ENCODE measurements around the gene ZNF25. TPM values are rescaled to one million over a fixed set of nuclear protein-coding genes. Genes with fewer than 3 reads are reported as not detected.

The ZNF25 gene
- total RNA-seq, 1 donor from 2014 or later: 9.0 TPM

GRCh38 chr10:37976880-37977203 lies 395 bp upstream of the ZNF25 start:
- Mint-ChIP-seq H3K4me1 (ENCODE audit: low read depth) (peaks cover 19% of the 10 kb centered on the region), H3K27ac (peak overlapping the region; percentile 97), H3K9me3 (peaks cover 16% of the 10 kb centered on the region), H3K27me3 (ENCODE audit: low read depth) (no peaks in the 10 kb centered on the region), H3K36me3 (ENCODE audit: low read depth) (peaks cover 31% of the 10 kb centered on the region), H3K4me3 (ENCODE audit: low read depth) (peak overlapping the region; percentile 91)
- intact Hi-C loops (cut with micrococcal nuclease): loop anchor here (1.0 to 10.0 kb wide), 5 partner anchors 34 to 426 kb away; partner anchors contain the start of genes ZNF248 and ZNF37A
- DNase-seq (ENCODE audit: low spot score): no peak

- Mint-ChIP-seq H3K4me3 (ENCODE audit: low read depth) (peak overlapping the region; percentile 91), H3K27me3 (ENCODE audit: low read depth) (no peaks in the 10 kb centered on the region), H3K27ac (peak overlapping the region; percentile 97), H3K4me1 (ENCODE audit: low read depth) (peaks cover 19% of the 10 kb centered on the region), H3K36me3 (ENCODE audit: low read depth) (peaks cover 42% of the 10 kb centered on the region), H3K9me3 (peaks cover 16% of the 10 kb centered on the region)
- no peak for DNase-seq (ENCODE audit: low spot score)
- intact Hi-C loops (cut with micrococcal nuclease): loop anchor here (10.0 kb wide), 1 partner anchor 389 kb away; no protein-coding TSS in a partner anchor
Measured at GRCh38 chr10:37975401-37975991, 951 bp downstream of the ZNF25 start.

- intact Hi-C loops (cut with micrococcal nuclease): loop anchor here (10.0 kb wide), 1 partner anchor 392 kb away; no protein-coding TSS in a partner anchor
- Mint-ChIP-seq H3K27me3 (ENCODE audit: low read depth) (no peaks in the 10 kb centered on the region), H3K36me3 (ENCODE audit: low read depth) (peaks cover 67% of the 10 kb centered on the region), H3K9me3 (peaks cover 24% of the 10 kb centered on the region), H3K4me3 (ENCODE audit: low read depth) (no peak overlapping the region), H3K4me1 (ENCODE audit: low read depth) (peaks cover 19% of the 10 kb centered on the region), H3K27ac (no peak overlapping the region)
- no peak for DNase-seq (ENCODE audit: low spot score)
Measured at GRCh38 chr10:37972396-37972795, 4.1 kb downstream of the ZNF25 start.

GRCh38 chr10:37965006-37965405 lies 11.4 kb downstream of the ZNF25 start:
- intact Hi-C loops (cut with micrococcal nuclease): no loop called here
- H3K27me3 Mint-ChIP-seq (ENCODE audit: low read depth): no peaks in the 10 kb centered on the region
- H3K27ac Mint-ChIP-seq: no peak overlapping the region
- DNase-seq (ENCODE audit: low spot score): no peak
- H3K4me1 Mint-ChIP-seq (ENCODE audit: low read depth): no peaks in the 10 kb centered on the region
- peaks cover 69% of the 10 kb centered on the region for H3K36me3 Mint-ChIP-seq (ENCODE audit: low read depth)
- H3K4me3 Mint-ChIP-seq (ENCODE audit: low read depth): no peak overlapping the region
- peaks cover 49% of the 10 kb centered on the region for H3K9me3 Mint-ChIP-seq

GRCh38 chr10:37960591-37961137 lies 15.8 kb downstream of the ZNF25 start:
- Mint-ChIP-seq H3K4me1 (ENCODE audit: low read depth) (no peaks in the 10 kb centered on the region), H3K4me3 (ENCODE audit: low read depth) (no peak overlapping the region), H3K9me3 (peaks cover 39% of the 10 kb centered on the region), H3K27me3 (ENCODE audit: low read depth) (no peaks in the 10 kb centered on the region), H3K36me3 (ENCODE audit: low read depth) (peaks cover 64% of the 10 kb centered on the region), H3K27ac (no peak overlapping the region)
- DNase-seq (ENCODE audit: low spot score): no peak
- intact Hi-C loops (cut with micrococcal nuclease): no loop called here

- no peaks in the 10 kb centered on the region for H3K27me3 Mint-ChIP-seq (ENCODE audit: low read depth)
- no peak overlapping the region for H3K27ac Mint-ChIP-seq
- DNase-seq (ENCODE audit: low spot score): no peak
- H3K4me1 Mint-ChIP-seq (ENCODE audit: low read depth): no peaks in the 10 kb centered on the region
- intact Hi-C loops (cut with micrococcal nuclease): no loop called here
- no peak overlapping the region for H3K4me3 Mint-ChIP-seq (ENCODE audit: low read depth)
- peaks cover 46% of the 10 kb centered on the region for H3K9me3 Mint-ChIP-seq
- H3K36me3 Mint-ChIP-seq (ENCODE audit: low read depth): peaks cover 73% of the 10 kb centered on the region
Measured at GRCh38 chr10:37957841-37958240, 18.6 kb downstream of the ZNF25 start.

GRCh38 chr10:37952926-37953325 lies 23.5 kb downstream of the ZNF25 start:
- Mint-ChIP-seq H3K27me3 (ENCODE audit: low read depth) (no peaks in the 10 kb centered on the region), H3K36me3 (ENCODE audit: low read depth) (peaks cover 83% of the 10 kb centered on the region), H3K27ac (no peak overlapping the region), H3K4me1 (ENCODE audit: low read depth) (no peaks in the 10 kb centered on the region), H3K9me3 (peaks cover 49% of the 10 kb centered on the region), H3K4me3 (ENCODE audit: low read depth) (no peak overlapping the region)
- no peak for DNase-seq (ENCODE audit: low spot score)
- intact Hi-C loops (cut with micrococcal nuclease): no loop called here

- peaks cover 76% of the 10 kb centered on the region for H3K36me3 Mint-ChIP-seq (ENCODE audit: low read depth)
Measured at GRCh38 chr10:37952043-37952755, 24.2 kb downstream of the ZNF25 start.

GRCh38 chr10:37948210-37948609 lies 28.2 kb downstream of the ZNF25 start:
- peaks cover 19% of the 10 kb centered on the region for H3K9me3 Mint-ChIP-seq
- no peak overlapping the region for H3K27ac Mint-ChIP-seq
- no peak for DNase-seq (ENCODE audit: low spot score)
- intact Hi-C loops (cut with micrococcal nuclease): no loop called here
- no peaks in the 10 kb centered on the region for H3K4me1 Mint-ChIP-seq (ENCODE audit: low read depth)
- no peak overlapping the region for H3K4me3 Mint-ChIP-seq (ENCODE audit: low read depth)
- H3K27me3 Mint-ChIP-seq (ENCODE audit: low read depth): no peaks in the 10 kb centered on the region
- H3K36me3 Mint-ChIP-seq (ENCODE audit: low read depth): peaks cover 38% of the 10 kb centered on the region

More at GRCh38 chr10:37952043-37952755, 24.2 kb downstream of the ZNF25 start:
- no peak overlapping the region for H3K27ac Mint-ChIP-seq
- intact Hi-C loops (cut with micrococcal nuclease): no loop called here
- H3K4me3 Mint-ChIP-seq (ENCODE audit: low read depth): no peak overlapping the region
- H3K4me1 Mint-ChIP-seq (ENCODE audit: low read depth): no peaks in the 10 kb centered on the region
- no peaks in the 10 kb centered on the region for H3K27me3 Mint-ChIP-seq (ENCODE audit: low read depth)
- no peak for DNase-seq (ENCODE audit: low spot score)
- peaks cover 47% of the 10 kb centered on the region for H3K9me3 Mint-ChIP-seq

GRCh38 chr10:37947526-37947925 lies 28.9 kb downstream of the ZNF25 start:
- H3K4me3 Mint-ChIP-seq (ENCODE audit: low read depth): no peak overlapping the region
- H3K4me1 Mint-ChIP-seq (ENCODE audit: low read depth): no peaks in the 10 kb centered on the region
- DNase-seq (ENCODE audit: low spot score): no peak
- intact Hi-C loops (cut with micrococcal nuclease): no loop called here
- no peak overlapping the region for H3K27ac Mint-ChIP-seq
- H3K9me3 Mint-ChIP-seq: peaks cover 13% of the 10 kb centered on the region
- peaks cover 31% of the 10 kb centered on the region for H3K36me3 Mint-ChIP-seq (ENCODE audit: low read depth)
- H3K27me3 Mint-ChIP-seq (ENCODE audit: low read depth): no peaks in the 10 kb centered on the region

- H3K4me1 Mint-ChIP-seq (ENCODE audit: low read depth): no peaks in the 10 kb centered on the region
- no peaks in the 10 kb centered on the region for H3K36me3 Mint-ChIP-seq (ENCODE audit: low read depth)
Measured at GRCh38 chr10:37937864-37938263, 38.6 kb downstream of the ZNF25 start.

GRCh38 chr10:37934791-37935190 lies 41.7 kb downstream of the ZNF25 start:
- Mint-ChIP-seq H3K4me1 (ENCODE audit: low read depth) (no peaks in the 10 kb centered on the region), H3K36me3 (ENCODE audit: low read depth) (no peaks in the 10 kb centered on the region), H3K4me3 (ENCODE audit: low read depth) (no peak overlapping the region), H3K27ac (no peak overlapping the region), H3K27me3 (ENCODE audit: low read depth) (no peaks in the 10 kb centered on the region), H3K9me3 (no peaks in the 10 kb centered on the region)
- intact Hi-C loops (cut with micrococcal nuclease): no loop called here
- DNase-seq (ENCODE audit: low spot score): no peak

More at GRCh38 chr10:37937864-37938263, 38.6 kb downstream of the ZNF25 start:
- Mint-ChIP-seq H3K4me3 (ENCODE audit: low read depth) (no peak overlapping the region), H3K27ac (no peak overlapping the region), H3K27me3 (ENCODE audit: low read depth) (no peaks in the 10 kb centered on the region), H3K9me3 (no peaks in the 10 kb centered on the region)
- no peak for DNase-seq (ENCODE audit: low spot score)
- intact Hi-C loops (cut with micrococcal nuclease): no loop called here

- H3K9me3 Mint-ChIP-seq: no peaks in the 10 kb centered on the region
Measured at GRCh38 chr10:37930423-37930822, 46.0 kb downstream of the ZNF25 start.

More at GRCh38 chr10:37930423-37930822, 46.0 kb downstream of the ZNF25 start:
- Mint-ChIP-seq H3K4me1 (ENCODE audit: low read depth) (no peaks in the 10 kb centered on the region), H3K4me3 (ENCODE audit: low read depth) (no peak overlapping the region), H3K36me3 (ENCODE audit: low read depth) (no peaks in the 10 kb centered on the region), H3K27ac (no peak overlapping the region), H3K27me3 (ENCODE audit: low read depth) (no peaks in the 10 kb centered on the region)
- no peak for DNase-seq (ENCODE audit: low spot score)
- intact Hi-C loops (cut with micrococcal nuclease): no loop called here
